Measurements from ENCODE around the gene UBTD1.
A peak's percentile ranks its signal among the peaks of the same experiment; 100 is the strongest.

Gene UBTD1

GRCh38 chr10:97590082-97590747 is 91.5 kb downstream of the UBTD1 start:
- DNase-seq = no peak

GRCh38 chr10:97590748-97591495 is 92.2 kb downstream of the UBTD1 start:
- peak; percentile 56 for DNase-seq

GRCh38 chr10:97593421-97593820 is 94.7 kb downstream of the UBTD1 start:
- no peak for DNase-seq

GRCh38 chr10:97596101-97597082 is 97.7 kb downstream of the UBTD1 start:
- no peak for DNase-seq

GRCh38 chr10:97597778-97598177 is 99.1 kb downstream of the UBTD1 start:
- no peak for DNase-seq

GRCh38 chr10:97598407-97599271 is 99.9 kb downstream of the UBTD1 start:
- no peak for DNase-seq

GRCh38 chr10:97599272-97599619 is 100.5 kb downstream of the UBTD1 start:
- no peak for DNase-seq

- no peak for DNase-seq
Observed at GRCh38 chr10:97600616-97601015, 101.9 kb downstream of the UBTD1 start.

GRCh38 chr10:97601268-97602215 is 102.8 kb downstream of the UBTD1 start:
- DNase-seq = no peak

- DNase-seq = no peak
Observed at GRCh38 chr10:97607095-97607636, 108.4 kb downstream of the UBTD1 start.

GRCh38 chr10:97608991-97609561 is 110.4 kb downstream of the UBTD1 start:
- no peak for DNase-seq

- no peak for DNase-seq
Observed at GRCh38 chr10:97611473-97611872, 112.7 kb downstream of the UBTD1 start.

- peak; percentile 36 for DNase-seq
Observed at GRCh38 chr10:97612386-97612785, 113.7 kb downstream of the UBTD1 start.

- no peak for DNase-seq
Observed at GRCh38 chr10:97618285-97618684, 119.6 kb downstream of the UBTD1 start.

GRCh38 chr10:97618733-97619132 is 120.0 kb downstream of the UBTD1 start:
- DNase-seq = no peak
